Activated naive CD8-positive, alpha-beta T cell treated with anti-CD3 and anti-CD28 coated beads, Interleukin-2, amount 10 ng/mL, durations not matched to agents 7 days and 5 days (primary cell): ENCODE measurements around the gene FAM43B. TPM values are rescaled to one million over a fixed set of nuclear protein-coding genes. Genes with fewer than 3 reads are reported as not detected.
A peak's percentile ranks its signal among the peaks of the same experiment; 100 is the strongest.
"Not testable (repeated sequence)": the region's sequence is repeated elsewhere in the genome, so short reads cannot be mapped to it uniquely, and the experiment has no call there.

ENCODE experiments used
- ATAC-seq: fragments of 150-1000 bp; cut with Tn5 transposase; one replicate; pipeline ENCODE4 v1.10.0; 2021; ENCODE audit warnings: low read depth, moderate library complexity
- POLR2A ChIA-PET: fragments of 350-600 bp; sonication (Branson Sonifier 250); formaldehyde crosslinking; loops from one replicate; lab custom pipeline; 2021; ENCODE audit warnings: antibody characterized with exemption; lab: Charles Lee
- DNase-seq: peaks from one replicate; pipeline ENCODE4 v3.0.0; 2021
- H3K27ac Mint-ChIP-seq: one replicate; pipeline ENCODE4 v1.8.0; 2022; ENCODE audit warnings: mild to moderate bottlenecking, mixed read lengths
- H3K27me3 Mint-ChIP-seq: one replicate; pipeline ENCODE4 v1.8.0; 2022; ENCODE audit warnings: mild to moderate bottlenecking, moderate library complexity, mixed read lengths
- H3K36me3 Mint-ChIP-seq: one replicate; pipeline ENCODE4 v1.8.0; 2021; ENCODE audit warnings: mild to moderate bottlenecking, mixed read lengths
- H3K4me1 Mint-ChIP-seq: one replicate; pipeline ENCODE4 v1.8.0; 2021; ENCODE audit warnings: mixed read lengths
- H3K4me3 Mint-ChIP-seq: one replicate; pipeline ENCODE4 v1.8.0; 2022; ENCODE audit warnings: mild to moderate bottlenecking, moderate library complexity, mixed read lengths
- H3K9me3 Mint-ChIP-seq: one replicate; pipeline ENCODE4 v1.8.0; 2021; ENCODE audit warnings: mixed read lengths
- total RNA-seq, 2 experiments: library from RNA; stranded (reverse); gene quantifications; one replicate each; pipeline ENCODE4 v1.2.3, GENCODE V29; 2021

The FAM43B gene, protein sequence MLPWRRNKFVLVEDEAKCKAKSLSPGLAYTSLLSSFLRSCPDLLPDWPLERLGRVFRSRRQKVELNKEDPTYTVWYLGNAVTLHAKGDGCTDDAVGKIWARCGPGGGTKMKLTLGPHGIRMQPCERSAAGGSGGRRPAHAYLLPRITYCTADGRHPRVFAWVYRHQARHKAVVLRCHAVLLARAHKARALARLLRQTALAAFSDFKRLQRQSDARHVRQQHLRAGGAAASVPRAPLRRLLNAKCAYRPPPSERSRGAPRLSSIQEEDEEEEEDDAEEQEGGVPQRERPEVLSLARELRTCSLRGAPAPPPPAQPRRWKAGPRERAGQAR
- total RNA-seq: not detected

DNA sequence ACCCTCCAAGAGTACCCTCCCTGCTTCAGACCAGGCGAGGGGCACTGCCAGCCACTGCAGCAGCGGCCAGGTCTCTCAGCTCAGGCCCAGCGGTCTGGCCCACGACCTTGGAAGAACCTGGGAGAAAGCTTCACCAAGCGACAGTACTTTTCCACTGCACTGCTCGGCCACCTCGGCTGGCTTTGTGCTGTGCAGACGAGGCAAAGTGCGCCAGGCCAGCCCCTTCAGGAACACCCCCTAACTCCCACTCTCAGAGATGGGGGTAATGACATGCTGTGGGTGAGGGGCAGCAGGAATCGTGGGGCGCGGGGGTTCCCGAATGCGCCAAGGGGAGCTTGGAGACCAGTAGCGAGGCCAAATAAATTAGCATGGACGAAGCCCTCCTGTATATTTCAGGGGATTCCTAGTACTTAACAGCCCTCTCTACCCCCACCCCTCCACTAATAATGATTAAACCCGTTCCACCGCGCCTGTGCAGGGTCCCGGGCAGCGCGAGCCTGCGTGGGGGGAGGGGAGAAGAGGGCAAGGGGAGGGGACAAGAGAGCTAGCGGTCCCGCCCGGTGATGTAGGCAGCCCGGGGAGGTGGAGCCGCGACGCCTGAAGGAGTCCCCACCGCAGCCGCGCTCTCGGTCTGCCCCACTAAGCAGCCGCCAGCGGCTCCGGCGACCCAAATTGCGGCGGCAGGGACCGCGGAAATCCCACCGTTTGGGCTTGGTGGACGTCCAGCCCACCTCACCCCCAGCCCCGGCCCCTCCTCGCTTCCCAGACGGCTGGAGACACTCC, at the start of gene FAM43B:
Gene FAM43B (plus strand): TSS at position 629 of the 783 bp plus-strand sequence. CDS start 401 bp downstream, outside the sequence.
- ATAC-seq: no peak
- Mint-ChIP-seq H3K36me3 (no peaks in the 10 kb centered on the region), H3K4me1 (peaks cover 2% of the 10 kb centered on the region), H3K27me3 (peaks cover 45% of the 10 kb centered on the region), H3K4me3 (no peak within 1 kb of the TSS), H3K27ac (no peak within 1 kb of the TSS), H3K9me3 (no peaks in the 10 kb centered on the region)
- no peak for DNase-seq
- POLR2A ChIA-PET: interaction anchor here (0.6 kb wide), 1 partner anchor 60 kb away, joined by 3 read pairs; no protein-coding TSS in a partner anchor

DNA sequence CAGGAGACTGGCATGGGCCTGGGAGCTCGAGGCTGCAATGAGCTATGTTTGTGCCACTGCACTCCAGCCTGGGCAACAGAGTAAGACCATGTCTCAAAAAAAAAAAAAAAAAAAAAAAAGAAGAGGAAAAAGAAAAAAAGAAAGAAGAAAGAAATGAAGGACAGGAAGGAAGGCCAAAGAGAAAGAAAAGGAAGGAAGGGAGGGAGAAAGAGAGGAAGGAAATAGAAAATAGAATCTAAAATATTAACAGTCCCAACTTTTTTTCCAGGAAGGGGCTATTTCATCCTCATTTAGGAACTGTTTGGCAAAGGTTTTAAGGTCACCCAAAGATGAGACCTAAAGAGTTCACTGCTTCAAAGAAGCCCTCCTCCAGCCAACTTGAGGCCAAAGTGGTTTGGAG, 46.9 kb upstream of the FAM43B start:
- Mint-ChIP-seq H3K4me3 (no peak overlapping the region), H3K36me3 (peaks cover 2% of the 10 kb centered on the region), H3K4me1 (peaks cover 4% of the 10 kb centered on the region), H3K27ac (no peak overlapping the region), H3K27me3 (no peaks in the 10 kb centered on the region), H3K9me3 (no peaks in the 10 kb centered on the region)
- no peak for ATAC-seq
- POLR2A ChIA-PET: no interaction called here
- no peak for DNase-seq

DNA sequence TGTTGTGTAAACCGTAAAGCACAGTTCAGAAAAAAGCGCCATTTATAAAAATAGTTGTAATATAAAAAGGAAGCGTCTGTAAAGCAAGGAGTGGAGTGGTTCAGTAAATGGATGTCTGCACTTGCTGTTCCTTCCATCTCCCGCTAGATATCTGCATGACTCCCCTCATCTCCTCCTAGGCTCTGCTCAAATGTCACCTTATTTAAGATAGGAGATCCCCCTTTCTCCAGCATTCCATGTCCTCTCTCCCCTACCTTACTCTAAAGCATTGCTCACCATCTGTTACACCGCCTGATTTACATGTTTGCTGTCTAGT, 45.2 kb upstream of the FAM43B start:
- H3K27me3 Mint-ChIP-seq: peaks cover 3% of the 10 kb centered on the region

DNA sequence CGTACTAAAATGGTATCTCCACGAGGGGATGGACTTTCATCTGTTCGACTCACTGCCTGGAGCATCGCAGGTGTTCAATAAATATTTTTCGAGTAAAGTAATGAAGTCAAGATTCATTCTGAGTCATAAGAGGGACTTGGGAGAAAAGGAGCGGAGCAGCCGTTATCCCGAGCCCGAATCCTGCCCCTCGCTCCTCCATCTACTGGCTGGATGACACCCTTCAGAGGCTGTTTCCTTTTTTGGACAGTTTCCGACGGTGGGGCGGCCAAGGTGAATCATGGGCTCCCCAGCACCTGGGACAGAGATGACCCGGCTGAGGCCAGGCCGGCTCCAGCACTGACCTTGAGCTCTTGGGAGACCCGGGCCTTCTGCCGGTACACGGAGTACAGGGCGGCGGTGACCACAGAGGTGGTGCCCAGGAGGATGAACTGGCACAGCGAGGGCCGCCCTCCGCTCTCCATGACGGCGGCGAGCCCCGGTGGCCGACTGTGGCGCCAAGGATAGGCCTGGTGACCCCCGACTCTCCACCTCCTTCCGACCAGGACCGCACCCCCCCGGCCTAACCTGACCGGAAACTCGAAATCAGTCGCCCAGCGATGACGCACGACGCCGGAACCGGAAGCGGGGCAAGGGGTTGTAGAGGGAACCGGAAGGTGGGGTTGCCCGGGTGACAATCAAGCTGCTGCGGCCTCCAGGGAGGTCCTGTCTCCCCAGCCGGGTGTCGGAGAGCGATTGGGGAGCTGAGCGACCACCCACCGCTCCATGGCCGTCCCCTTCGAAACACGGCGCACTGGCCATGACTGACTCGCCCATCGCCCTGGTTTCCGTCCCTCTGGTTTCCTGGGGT, 44.6 kb upstream of the FAM43B start, which contains the start of gene MUL1:
Gene MUL1 (minus strand): TSS at position 588 of the 847 bp plus-strand sequence. CDS start 127 bp downstream, at position 461.
- Mint-ChIP-seq H3K27ac (peak within 1 kb of the TSS; percentile 81), H3K27me3 (peaks cover 4% of the 10 kb centered on the region), H3K9me3 (no peaks in the 10 kb centered on the region), H3K4me3 (peak within 1 kb of the TSS; percentile 90), H3K4me1 (peaks cover 7% of the 10 kb centered on the region), H3K36me3 (peaks cover 2% of the 10 kb centered on the region)
- ATAC-seq: peak; percentile 89
- DNase-seq: peak; percentile 95
- POLR2A ChIA-PET: interaction anchor here (0.6 to 1.3 kb wide), 3 partner anchors 13 to 158 kb away, joined by 3 to 8 read pairs (median 4); no protein-coding TSS in a partner anchor

More for the DNA sequence above, 45.2 kb upstream of the FAM43B start:
- H3K27ac Mint-ChIP-seq: peak overlapping the region; percentile 81
- DNase-seq (no peak), ATAC-seq (peak; percentile 19)
- no peaks in the 10 kb centered on the region for H3K9me3 Mint-ChIP-seq
- peak overlapping the region; percentile 90 for H3K4me3 Mint-ChIP-seq
- peaks cover 7% of the 10 kb centered on the region for H3K4me1 Mint-ChIP-seq
- peaks cover 2% of the 10 kb centered on the region for H3K36me3 Mint-ChIP-seq
- POLR2A ChIA-PET: interaction anchor here (1.3 kb wide), 1 partner anchor 127 kb away, joined by 8 read pairs; no protein-coding TSS in a partner anchor

DNA sequence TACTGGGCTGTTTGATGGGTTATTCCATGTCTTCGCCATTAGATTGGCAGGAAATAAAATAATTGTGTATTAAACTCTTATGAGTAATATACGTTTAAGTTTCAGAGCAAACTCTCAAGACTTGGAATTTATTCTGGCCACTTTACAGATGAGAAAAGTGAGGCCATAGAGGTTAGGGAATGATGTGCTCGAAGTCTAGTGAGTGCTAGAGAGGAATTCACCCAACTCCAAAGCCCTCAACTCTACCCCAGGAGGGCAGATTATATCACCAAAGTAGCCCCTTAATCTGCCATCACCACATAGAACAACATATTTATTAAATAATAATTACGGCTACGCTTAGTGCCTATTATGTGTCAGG, 44.0 kb upstream of the FAM43B start:
- Mint-ChIP-seq H3K36me3 (peaks cover 2% of the 10 kb centered on the region), H3K4me1 (peaks cover 7% of the 10 kb centered on the region), H3K4me3 (peak overlapping the region; percentile 90), H3K9me3 (no peaks in the 10 kb centered on the region), H3K27me3 (peaks cover 9% of the 10 kb centered on the region), H3K27ac (peak overlapping the region; percentile 81)
- no peak for ATAC-seq
- DNase-seq: peak; percentile 17
- POLR2A ChIA-PET: interaction anchor here (0.6 to 1.3 kb wide), 3 partner anchors 14 to 158 kb away, joined by 3 to 8 read pairs (median 4); no protein-coding TSS in a partner anchor

DNA sequence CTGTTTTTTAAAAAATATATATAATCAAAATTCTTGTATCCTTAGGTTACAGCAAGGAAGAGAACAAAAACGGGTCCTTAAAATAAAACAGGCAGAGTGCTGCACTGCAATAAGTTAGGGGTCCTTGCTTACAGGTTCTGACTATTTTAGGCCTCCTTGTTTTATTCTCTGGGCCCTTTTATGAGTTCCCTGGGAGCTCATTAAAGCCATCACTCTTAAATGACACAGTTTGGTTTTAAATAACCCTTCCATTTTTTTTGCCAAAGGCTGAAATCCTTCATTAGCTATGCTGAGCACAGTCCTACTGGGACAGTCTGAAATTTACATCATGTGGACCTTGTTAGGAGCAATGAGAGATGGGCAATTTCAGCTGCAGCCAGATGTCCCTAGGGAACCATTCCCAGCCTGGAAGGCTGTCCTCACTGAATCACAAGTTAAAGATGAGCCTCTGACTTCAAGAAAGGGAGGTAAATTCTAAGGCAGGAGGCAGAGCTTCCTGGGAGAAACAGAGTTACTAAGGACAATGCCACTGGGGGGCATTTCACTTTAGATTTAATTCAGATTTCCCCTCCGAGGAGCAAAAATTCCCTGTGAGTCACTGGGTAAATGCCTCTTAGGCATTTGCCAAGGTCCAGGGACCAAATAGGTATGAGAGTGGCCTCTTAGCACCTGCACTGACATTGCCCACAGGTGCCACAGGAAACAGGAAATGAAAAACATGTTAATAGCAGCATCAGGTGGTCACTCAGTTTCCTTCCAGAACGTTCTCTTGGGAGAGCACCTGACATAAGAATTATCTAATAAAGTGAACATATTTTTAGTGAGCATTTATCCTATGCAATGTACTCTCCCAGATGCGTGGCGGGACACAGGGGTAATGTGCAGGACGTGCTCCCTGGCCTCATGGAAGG, 40.6 kb upstream of the FAM43B start:
- no peak for DNase-seq
- Mint-ChIP-seq H3K27ac (no peak overlapping the region), H3K9me3 (no peaks in the 10 kb centered on the region), H3K36me3 (no peaks in the 10 kb centered on the region), H3K4me1 (peaks cover 7% of the 10 kb centered on the region), H3K27me3 (peaks cover 14% of the 10 kb centered on the region), H3K4me3 (no peak overlapping the region)
- no peak for ATAC-seq
- POLR2A ChIA-PET: no interaction called here

DNA sequence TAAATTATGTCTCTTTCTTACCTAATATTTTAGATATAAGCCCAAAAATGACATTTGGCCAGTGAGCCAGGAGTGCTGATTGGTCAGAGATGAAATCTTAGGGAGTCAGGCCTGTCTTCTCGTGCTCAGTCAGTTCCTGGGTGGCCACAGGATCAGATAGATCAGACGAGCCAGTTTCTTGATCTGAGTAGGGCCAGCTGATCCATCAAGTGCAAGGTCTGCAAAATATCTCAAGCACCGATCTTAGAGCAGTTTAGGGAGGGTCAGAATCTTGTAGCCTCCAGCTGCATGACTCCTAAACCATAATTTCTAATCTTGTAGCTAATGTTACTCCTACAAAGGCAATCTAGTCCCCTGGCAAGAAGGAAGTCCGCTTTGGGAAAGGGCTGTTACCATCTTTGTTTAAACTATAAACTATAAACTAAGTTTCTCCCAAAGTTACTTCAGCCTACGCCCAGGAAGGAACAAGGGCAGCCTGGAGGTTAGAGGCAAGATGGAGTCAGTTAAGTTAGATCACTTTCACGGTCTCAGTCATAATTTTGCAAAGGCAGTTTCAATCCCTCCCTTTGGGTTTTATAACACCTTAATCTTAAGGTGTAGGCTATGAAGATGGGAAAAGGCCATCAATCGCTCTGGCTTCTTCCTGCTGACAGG, 32.6 kb upstream of the FAM43B start:
- DNase-seq, H3K27ac Mint-ChIP-seq, H3K4me1 Mint-ChIP-seq, POLR2A ChIA-PET, H3K4me3 Mint-ChIP-seq, ATAC-seq, H3K36me3 Mint-ChIP-seq, H3K9me3 Mint-ChIP-seq: not testable (repeated sequence)
- peaks cover 23% of the 10 kb centered on the region for H3K27me3 Mint-ChIP-seq

DNA sequence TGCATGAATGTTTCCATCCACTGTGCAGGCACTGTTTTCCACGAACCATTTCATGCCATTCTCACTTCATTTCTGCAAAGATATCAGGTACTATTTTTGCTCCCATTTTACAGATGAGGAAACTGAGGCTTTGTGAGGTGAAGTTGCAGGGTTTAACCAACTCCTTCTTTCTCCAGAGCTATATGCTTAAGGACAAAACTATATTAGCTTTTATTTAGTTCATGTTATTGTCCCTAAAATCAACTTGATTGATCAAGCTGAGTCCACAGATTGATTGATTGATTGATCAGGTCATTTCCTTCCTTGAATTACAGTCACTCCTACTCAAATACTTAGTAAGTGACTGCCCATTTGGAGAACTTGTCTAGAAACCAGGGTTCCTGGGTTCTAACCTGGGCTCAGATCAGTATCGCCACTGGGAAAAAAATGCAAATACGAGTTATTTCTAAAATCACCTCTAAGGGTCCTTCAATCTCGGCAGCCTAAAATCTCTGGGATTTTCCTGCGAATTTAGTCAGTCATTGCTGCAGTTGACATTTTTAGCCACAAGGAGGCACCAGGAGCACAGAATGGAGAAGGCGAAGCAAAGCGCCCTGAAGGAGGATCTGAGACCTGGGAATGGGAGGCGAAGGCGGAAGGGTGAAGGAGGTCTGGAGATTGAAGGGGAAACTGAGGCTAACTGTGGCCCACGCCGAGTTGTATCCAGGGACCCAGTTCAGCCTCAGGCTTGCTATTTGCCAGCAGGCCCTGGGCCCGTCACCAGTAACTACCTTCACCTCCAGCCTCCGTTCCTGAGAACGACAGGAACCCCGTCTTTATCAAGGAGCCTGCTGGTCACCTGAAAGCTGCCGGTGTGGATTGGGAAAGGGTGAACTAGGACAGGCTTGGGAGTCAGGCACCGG, 30.2 kb upstream of the FAM43B start:
- Mint-ChIP-seq H3K4me1 (no peaks in the 10 kb centered on the region), H3K27ac (no peak overlapping the region), H3K4me3 (no peak overlapping the region), H3K27me3 (peaks cover 25% of the 10 kb centered on the region), H3K9me3 (no peaks in the 10 kb centered on the region), H3K36me3 (no peaks in the 10 kb centered on the region)
- ATAC-seq (no peak), DNase-seq (peak; percentile 51)
- POLR2A ChIA-PET: no interaction called here

DNA sequence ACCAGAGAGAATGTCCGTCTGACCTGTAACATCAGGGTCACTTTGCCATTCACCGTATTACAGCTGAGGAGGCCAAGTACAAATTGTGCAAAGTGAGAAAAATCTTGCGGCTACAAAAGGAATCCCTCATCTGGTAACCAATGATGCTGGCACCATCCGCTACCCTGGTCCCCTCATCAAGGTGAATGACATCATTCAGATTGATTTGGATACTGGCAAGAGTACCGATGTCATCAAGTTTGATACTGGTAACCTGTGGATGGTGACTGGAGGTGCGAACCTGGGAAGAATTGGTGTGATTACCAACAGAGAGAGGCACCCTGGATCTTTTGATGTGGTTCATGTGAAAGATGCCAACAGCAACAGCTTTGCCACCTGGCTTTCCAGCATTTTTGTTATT, 26.1 kb upstream of the FAM43B start:
- POLR2A ChIA-PET: no interaction called here
- H3K9me3 Mint-ChIP-seq: no peaks in the 10 kb centered on the region
- H3K27me3 Mint-ChIP-seq: peaks cover 21% of the 10 kb centered on the region
- no peak for DNase-seq
- H3K4me1 Mint-ChIP-seq: no peaks in the 10 kb centered on the region
- H3K4me3 Mint-ChIP-seq: no peak overlapping the region
- H3K36me3 Mint-ChIP-seq: no peaks in the 10 kb centered on the region
- H3K27ac Mint-ChIP-seq: no peak overlapping the region
- ATAC-seq: no peak

DNA sequence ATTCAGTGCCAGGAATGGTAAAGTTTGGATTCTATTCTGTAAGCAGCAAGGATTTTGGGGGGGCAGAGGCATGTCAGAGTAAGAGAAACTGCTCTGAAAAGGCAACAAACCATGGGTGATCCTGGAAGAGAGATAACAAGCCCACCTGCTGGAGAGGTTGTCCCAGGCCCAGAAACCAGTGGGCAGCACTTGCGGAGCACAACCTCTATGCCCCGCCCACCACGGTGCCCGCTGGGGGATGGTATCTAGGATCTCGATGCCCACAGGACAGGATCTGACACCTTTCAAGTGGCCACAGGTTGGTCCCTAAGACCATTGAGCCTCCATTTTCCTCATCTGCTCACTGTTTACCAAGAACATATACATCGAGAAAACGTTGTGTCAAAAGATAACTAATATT, 24.2 kb upstream of the FAM43B start:
- H3K36me3 Mint-ChIP-seq: no peaks in the 10 kb centered on the region
- POLR2A ChIA-PET: no interaction called here
- ATAC-seq (no peak), DNase-seq (no peak)
- no peaks in the 10 kb centered on the region for H3K4me1 Mint-ChIP-seq
- no peak overlapping the region for H3K27ac Mint-ChIP-seq
- no peak overlapping the region for H3K4me3 Mint-ChIP-seq
- no peaks in the 10 kb centered on the region for H3K9me3 Mint-ChIP-seq
- H3K27me3 Mint-ChIP-seq: peaks cover 26% of the 10 kb centered on the region

DNA sequence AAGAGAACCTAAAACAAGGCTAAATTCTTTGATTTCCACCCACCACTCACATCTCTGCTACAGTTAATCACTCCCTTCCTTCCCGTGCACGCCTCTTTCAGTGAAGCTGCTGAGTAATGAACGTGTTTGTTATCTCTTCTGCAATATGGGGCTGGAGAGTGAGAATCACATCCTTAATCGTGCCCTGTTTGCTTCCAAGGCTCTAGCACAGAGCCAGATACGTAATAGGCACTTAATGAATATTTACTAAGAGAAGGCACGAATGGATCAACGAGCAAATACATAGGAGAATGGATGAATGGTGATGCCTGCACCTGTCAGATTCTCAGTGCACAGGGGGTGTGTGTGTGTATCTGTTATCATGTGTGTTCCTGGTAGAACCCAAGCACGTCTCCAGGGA, 22.1 kb upstream of the FAM43B start:
- Mint-ChIP-seq H3K4me1 (no peaks in the 10 kb centered on the region), H3K27ac (no peak overlapping the region), H3K27me3 (peaks cover 37% of the 10 kb centered on the region), H3K4me3 (no peak overlapping the region), H3K9me3 (no peaks in the 10 kb centered on the region), H3K36me3 (no peaks in the 10 kb centered on the region)
- no peak for ATAC-seq
- POLR2A ChIA-PET: no interaction called here
- no peak for DNase-seq
